GM18508 (cell line): ENCODE measurements around the gene VWF.

Experiments used
- ATAC-seq: cut with Tn5 transposase; IDR thresholded peaks from one replicate; pipeline ENCODE4 v1.9.1; 2021; ENCODE audit warnings: moderate number of reproducible peaks; ENCODE audit not compliant: insufficient read depth, unreplicated experiment

Gene VWF

DNA sequence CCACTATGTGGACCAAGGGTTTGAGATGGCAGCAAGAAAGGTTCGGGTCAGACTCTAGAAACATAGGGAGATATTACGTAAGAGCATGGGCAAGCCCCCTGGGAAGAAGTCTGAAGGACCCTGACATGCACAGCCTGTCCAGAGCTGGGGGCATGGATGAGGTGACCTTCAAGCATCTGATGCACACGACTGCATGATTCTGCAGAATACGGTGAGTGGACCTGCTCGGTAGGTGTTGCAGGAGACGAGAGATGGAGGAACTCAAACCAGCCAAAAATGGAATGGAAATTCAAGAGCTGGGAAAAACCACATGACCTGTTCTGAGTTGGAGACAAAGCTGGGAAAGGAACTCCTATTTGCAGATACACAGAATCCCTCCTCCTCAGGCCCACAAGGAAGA, 223.1 kb downstream of the VWF start:
- ATAC-seq: no peak

DNA sequence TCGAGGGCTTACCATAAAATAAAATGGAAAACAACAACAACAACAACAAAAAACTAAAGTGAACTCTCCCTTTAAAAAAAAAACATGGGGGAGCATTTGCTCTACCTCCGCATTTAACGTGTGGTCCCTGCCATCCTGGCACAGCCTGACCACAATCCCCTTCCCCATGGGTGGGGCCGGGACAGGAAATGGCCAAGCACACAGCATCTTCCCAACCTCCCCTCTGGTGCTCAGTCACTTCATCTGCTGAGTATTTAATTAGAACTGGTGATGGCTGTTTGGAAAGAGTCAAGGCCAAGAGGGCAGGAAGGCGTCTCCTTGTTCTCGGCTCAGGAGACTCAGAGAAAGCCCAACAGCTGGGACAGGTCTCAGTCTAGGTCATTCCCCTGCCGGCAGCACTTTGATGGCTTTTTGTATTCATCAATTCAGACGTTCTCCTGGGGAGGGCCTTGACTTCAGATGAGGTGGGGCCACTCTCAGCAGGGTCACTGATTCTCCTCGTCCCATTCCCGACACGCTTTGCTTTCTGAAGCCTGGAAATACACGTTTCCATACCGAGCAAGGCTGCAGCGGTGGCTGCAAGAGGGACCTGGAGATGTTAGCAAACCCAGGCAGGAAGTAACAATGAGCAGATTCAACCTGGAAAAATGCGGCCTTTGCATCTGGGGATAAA, 223.8 kb downstream of the VWF start:
- ATAC-seq: no peak

GRCh38 chr12:5900076-5900475, 224.4 kb downstream of the VWF start:
- ATAC-seq: no peak

DNA sequence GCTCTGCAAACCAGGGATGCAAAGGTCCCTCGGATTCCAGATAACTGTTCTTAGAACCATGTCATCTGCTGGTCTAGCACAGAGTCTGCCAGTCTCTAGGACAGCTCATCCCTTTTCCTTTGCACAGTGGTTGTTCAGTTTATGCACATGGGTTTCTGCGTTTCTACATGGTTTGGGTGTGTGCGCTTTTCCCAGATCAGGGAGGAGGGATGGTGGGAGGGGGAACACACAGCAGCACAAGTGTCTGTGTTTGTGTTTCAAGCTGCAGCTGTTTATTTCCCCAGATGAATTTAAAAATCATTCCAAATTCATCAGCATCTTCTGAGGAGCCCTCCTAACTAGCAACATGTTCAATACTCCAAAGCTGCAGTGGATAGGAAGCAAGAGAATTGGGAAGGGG, 224.8 kb downstream of the VWF start:
- no peak for ATAC-seq

GRCh38 chr12:5898874-5899273, 225.6 kb downstream of the VWF start:
- ATAC-seq: no peak
